PC-3 (cell line): Measurements from ENCODE around the gene NAB1.

ENCODE experiments used
- CTCF ChIP-seq: fragments of 300-600 bp; sonication (generic); conservative IDR thresholded peaks from 2 replicates; pipeline ENCODE4 v1.5.1; 2017; ENCODE audit warnings: antibody characterized with exemption, low read depth, mild to moderate bottlenecking, low read length
- EZH2 ChIP-seq: fragments of 300-600 bp; sonication (generic); IDR thresholded peaks from one replicate; pipeline ENCODE4 v1.6.1; 2017; ENCODE audit warnings: antibody characterized with exemption, mild to moderate bottlenecking, low read length; ENCODE audit not compliant: unreplicated experiment

GRCh38 chr2:190716176-190716807 lies 67.4 kb downstream of the NAB1 start:
- no peak for TF ChIP-seq EZH2
- no peak for TF ChIP-seq CTCF
